Right lobe of liver (tissue), 4 donors: ENCODE results near the gene FGD2.

Source experiments
- CTCF ChIP-seq, 4 donors: fragments of 200-600 bp in 3 of 4; fragments of 450-650 bp in 1 of 4; IDR thresholded peaks; one replicate each; pipeline versions ENCODE4 v1.5.1 to v1.8.0; 2016 to 2022; ENCODE audit warnings: antibody characterized with exemption in 4 of 4, mild to moderate bottlenecking in 2 of 4
- POLR2A ChIP-seq: fragments of 450-650 bp; IDR thresholded peaks from one replicate; pipeline ENCODE4 v1.6.1; 2017; ENCODE audit warnings: antibody characterized with exemption, mild to moderate bottlenecking
- donor health status: DM: no; HTN: no; CAD: no.
- donor health status: DM: no; HTN: no; CAD: no.
- donor health status: DM: no; HTN: yes; CAD: no.

- TF ChIP-seq CTCF (IDR thresholded peaks at IDR 0.05) (no peak), POLR2A (no peak)
These were observed 41.1 kb upstream of the FGD2 start for GRCh38 chr6:36964349-36964748.
